ENCODE results near the gene IFNLR1. TPM values are rescaled to one million over a fixed set of nuclear protein-coding genes. Genes with fewer than 3 reads are reported as not detected.

IFNLR1 gene
- total and polyA plus RNA-seq, 2 donors from 2014 or later = 1.6 to 4.8 TPM

DNA sequence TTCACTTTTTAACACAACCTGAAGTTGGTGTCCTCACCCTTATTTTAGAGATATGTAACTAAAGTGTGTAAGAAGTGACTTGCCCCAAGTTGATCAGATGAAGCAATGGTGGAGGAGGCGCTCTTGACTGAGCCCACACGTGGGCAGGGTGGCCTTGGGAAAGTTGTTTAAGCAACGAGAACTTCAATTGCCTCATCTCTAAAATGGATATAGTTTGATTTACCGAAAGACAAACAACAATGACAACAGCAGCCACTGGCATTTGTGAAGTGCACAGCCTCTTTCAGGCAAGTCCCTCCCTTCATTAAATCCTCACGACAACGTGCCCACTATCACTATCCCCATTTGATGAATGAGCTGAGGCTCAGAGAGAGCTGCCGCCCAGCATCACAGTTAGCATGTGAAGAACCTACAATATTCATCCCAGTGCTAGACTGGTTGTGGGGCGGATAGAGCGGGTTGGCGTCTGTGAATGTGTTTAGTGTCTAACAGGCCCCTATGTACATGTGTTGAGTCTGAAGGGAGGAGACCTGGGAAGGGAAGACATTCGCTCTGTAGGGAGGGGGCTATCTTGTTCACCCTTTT lies 47.2 kb downstream of the IFNLR1 start:
- Histone ChIP-seq H3K27me3 (ENCODE audit: control insufficient read depth, insufficient read depth, low read length) (no peaks in the 10 kb centered on the region), H3K27ac (ENCODE audit: low read depth in 2 of 2, low read length in 2 of 2) (no peak overlapping the region), H3K36me3 (ENCODE audit: control insufficient read depth in 2 of 3, insufficient read depth in 3 of 3, low read length in 3 of 3) (no peaks in the 10 kb centered on the region), H3K9ac (ENCODE audit: low read length in 3 of 3) (no peak overlapping the region), H3K9me3 (ENCODE audit: control insufficient read depth in 2 of 3, insufficient read depth in 1 of 3, low read length in 3 of 3) (no peaks in the 10 kb centered on the region), H3K4me3 (ENCODE audit: low read length in 3 of 3) (no peak overlapping the region), H3K4me1 (ENCODE audit: control insufficient read depth in 2 of 3, insufficient read depth in 2 of 3, low read depth in 1 of 3, low read length in 3 of 3) (peaks cover 0 to 7% (median 4%) of the 10 kb centered on the region in 3 donors)
- DNase-seq = peak in 1 of 5 donors; percentile 8
- no peak for FAIRE-seq
- intact Hi-C loops (cut with DNase I) = no loop called here
- TF ChIP-seq, protein P1, sequence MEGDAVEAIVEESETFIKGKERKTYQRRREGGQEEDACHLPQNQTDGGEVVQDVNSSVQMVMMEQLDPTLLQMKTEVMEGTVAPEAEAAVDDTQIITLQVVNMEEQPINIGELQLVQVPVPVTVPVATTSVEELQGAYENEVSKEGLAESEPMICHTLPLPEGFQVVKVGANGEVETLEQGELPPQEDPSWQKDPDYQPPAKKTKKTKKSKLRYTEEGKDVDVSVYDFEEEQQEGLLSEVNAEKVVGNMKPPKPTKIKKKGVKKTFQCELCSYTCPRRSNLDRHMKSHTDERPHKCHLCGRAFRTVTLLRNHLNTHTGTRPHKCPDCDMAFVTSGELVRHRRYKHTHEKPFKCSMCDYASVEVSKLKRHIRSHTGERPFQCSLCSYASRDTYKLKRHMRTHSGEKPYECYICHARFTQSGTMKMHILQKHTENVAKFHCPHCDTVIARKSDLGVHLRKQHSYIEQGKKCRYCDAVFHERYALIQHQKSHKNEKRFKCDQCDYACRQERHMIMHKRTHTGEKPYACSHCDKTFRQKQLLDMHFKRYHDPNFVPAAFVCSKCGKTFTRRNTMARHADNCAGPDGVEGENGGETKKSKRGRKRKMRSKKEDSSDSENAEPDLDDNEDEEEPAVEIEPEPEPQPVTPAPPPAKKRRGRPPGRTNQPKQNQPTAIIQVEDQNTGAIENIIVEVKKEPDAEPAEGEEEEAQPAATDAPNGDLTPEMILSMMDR (IDR thresholded peaks at IDR 0.05; ENCODE audit: borderline replicate concordance, extremely low read depth, insufficient read depth) = no peak

DNA sequence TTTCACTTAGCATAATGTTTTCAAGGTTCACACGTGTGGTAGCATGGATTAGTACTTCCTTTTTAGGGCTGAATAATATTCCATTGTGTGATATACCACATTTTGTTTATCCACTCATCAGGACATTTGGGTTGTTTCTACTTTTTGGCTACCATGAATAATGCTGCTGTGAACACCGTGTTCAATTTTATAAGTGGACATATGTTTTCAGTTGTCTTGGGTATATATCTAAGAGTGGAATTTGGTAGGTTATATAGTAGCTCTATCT lies 47.9 kb downstream of the IFNLR1 start:
- peaks cover 0 to 7% (median 4%) of the 10 kb centered on the region in 3 donors for H3K4me1 ChIP-seq (ENCODE audit: control insufficient read depth in 2 of 3, insufficient read depth in 2 of 3, low read depth in 1 of 3, low read length in 3 of 3)
- H3K27ac ChIP-seq (ENCODE audit: low read depth in 2 of 2, low read length in 2 of 2) = no peak overlapping the region
- no peak overlapping the region for H3K4me3 ChIP-seq (ENCODE audit: low read length in 3 of 3)
- TF ChIP-seq, protein P1 (IDR thresholded peaks at IDR 0.05; ENCODE audit: borderline replicate concordance, extremely low read depth, insufficient read depth) = no peak
- FAIRE-seq (no peak), DNase-seq (no peak)
- intact Hi-C loops (cut with DNase I) = no loop called here
- no peaks in the 10 kb centered on the region for H3K9me3 ChIP-seq (ENCODE audit: control insufficient read depth in 2 of 3, insufficient read depth in 1 of 3, low read length in 3 of 3)
- H3K36me3 ChIP-seq (ENCODE audit: control insufficient read depth in 2 of 3, insufficient read depth in 3 of 3, low read length in 3 of 3) = no peaks in the 10 kb centered on the region
- no peaks in the 10 kb centered on the region for H3K27me3 ChIP-seq (ENCODE audit: control insufficient read depth, insufficient read depth, low read length)
- H3K9ac ChIP-seq (ENCODE audit: low read length in 3 of 3) = no peak overlapping the region

DNA sequence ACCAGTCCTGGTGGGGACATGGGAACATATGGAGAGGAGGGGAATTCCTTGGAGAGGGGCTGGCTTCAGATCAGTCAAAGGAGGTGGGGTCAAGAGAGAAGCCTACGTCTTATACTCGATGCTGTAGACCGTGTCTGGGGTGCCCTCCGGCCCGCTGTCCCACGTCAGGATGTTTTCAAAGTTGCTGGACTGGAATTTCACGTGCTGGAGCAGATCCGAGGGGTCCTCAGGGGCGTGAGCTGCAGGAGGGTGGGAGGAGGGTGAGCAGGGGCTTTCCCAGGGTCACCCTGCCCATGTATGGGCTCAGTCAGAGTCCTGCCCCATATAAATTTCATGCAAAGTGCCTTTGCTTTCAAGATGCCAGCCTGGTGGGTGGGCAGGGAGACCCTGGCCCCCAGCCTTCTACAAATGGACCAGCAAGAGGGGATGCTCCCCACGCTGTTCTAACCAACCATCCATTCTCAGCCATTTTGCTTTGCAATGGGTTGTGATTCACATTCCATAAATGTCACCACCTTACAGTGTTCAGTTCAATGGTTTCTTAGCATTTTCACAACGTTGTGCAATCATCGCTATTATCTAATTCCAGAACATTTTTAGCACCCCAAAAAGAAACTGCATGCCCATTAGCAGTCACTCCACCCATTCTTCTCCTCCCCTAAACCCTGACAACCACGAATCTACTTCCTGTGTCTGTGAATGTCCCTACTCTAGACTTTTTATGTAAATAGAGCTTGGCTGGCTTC lies 48.4 kb downstream of the IFNLR1 start:
- no peak for FAIRE-seq
- Histone ChIP-seq H3K27me3 (ENCODE audit: control insufficient read depth, insufficient read depth, low read length) (no peaks in the 10 kb centered on the region), H3K4me3 (ENCODE audit: low read length in 3 of 3) (no peak overlapping the region), H3K9me3 (ENCODE audit: control insufficient read depth in 2 of 3, insufficient read depth in 1 of 3, low read length in 3 of 3) (no peaks in the 10 kb centered on the region), H3K9ac (ENCODE audit: low read length in 3 of 3) (no peak overlapping the region), H3K36me3 (ENCODE audit: control insufficient read depth in 2 of 3, insufficient read depth in 3 of 3, low read length in 3 of 3) (no peaks in the 10 kb centered on the region), H3K4me1 (ENCODE audit: control insufficient read depth in 2 of 3, insufficient read depth in 2 of 3, low read depth in 1 of 3, low read length in 3 of 3) (peaks cover 0 to 7% (median 4%) of the 10 kb centered on the region in 3 donors), H3K27ac (ENCODE audit: low read depth in 2 of 2, low read length in 2 of 2) (no peak overlapping the region)
- DNase-seq = peak in 4 of 5 donors; percentile 22 to 53 (median 42)
- TF ChIP-seq, protein P1 (IDR thresholded peaks at IDR 0.05; ENCODE audit: borderline replicate concordance, extremely low read depth, insufficient read depth) = no peak
- intact Hi-C loops (cut with DNase I) = no loop called here
